GM18873 (cell line): ENCODE measurements around the gene ASAP2.
"Not testable (repeated sequence)": the region's sequence is repeated elsewhere in the genome, so short reads cannot be mapped to it uniquely, and the experiment has no call there.

ENCODE experiments used
- ATAC-seq: cut with Tn5 transposase; IDR thresholded peaks from one replicate; pipeline ENCODE4 v1.9.1; 2021; ENCODE audit warnings: mild to moderate bottlenecking, moderate library complexity, moderate number of reproducible peaks; ENCODE audit not compliant: unreplicated experiment, low FRiP score

ASAP2 gene

DNA sequence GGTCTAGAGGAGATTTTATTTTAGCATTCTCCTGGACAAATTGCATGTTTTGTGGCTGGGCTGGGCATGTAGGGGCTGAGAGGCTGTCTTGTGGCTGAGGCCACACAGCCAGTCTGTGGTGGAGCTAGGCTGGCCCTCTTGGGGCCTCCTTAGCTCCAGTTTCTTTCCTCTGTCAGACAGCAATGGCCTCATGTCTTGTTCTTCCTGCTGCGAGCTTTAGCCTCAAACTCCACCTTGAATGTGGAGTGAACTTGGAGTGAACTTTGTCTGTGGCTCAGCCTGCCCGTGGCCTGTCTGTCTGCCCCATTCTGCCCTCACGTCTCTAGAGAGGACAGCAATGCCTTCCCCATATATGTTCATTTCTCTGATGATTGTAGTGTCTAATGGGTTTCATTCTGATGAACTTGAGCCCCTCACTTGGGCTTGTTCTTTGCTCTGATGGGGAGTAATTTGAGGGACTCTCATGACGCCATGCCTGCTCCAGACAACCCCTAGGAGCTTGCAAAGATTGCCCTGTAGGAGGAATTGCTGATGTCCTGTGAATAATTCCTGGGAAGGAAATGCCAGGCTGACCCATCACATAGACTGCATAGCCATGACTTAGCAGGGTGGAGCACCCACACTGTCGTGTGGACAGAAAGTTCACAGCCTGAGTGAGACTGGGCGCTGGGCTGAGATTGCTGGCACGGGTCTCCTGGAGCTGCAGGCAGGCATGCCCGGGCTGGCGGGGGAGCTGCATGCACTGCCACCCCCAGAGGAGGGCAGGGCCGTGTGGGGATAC lies 42.6 kb downstream of the ASAP2 start:
- no peak for ATAC-seq

DNA sequence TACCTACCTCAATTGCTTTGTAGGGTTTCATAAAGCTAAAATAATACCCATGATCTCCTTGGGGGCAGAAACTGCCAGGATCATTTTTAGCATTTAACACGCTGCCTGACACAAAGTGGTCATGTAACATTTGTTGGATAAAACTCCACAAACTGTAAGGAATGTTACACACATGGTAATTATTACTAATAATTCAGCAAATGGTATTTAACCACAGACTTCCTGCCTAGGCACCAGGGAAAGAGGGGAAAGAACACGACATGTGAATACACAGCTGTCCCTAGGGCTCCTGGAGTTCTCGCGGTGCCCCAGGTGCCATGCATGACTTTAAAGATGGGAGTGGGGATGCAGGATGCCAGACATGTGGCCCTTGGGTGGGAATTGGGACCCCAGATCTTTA lies 43.5 kb downstream of the ASAP2 start:
- no peak for ATAC-seq

DNA sequence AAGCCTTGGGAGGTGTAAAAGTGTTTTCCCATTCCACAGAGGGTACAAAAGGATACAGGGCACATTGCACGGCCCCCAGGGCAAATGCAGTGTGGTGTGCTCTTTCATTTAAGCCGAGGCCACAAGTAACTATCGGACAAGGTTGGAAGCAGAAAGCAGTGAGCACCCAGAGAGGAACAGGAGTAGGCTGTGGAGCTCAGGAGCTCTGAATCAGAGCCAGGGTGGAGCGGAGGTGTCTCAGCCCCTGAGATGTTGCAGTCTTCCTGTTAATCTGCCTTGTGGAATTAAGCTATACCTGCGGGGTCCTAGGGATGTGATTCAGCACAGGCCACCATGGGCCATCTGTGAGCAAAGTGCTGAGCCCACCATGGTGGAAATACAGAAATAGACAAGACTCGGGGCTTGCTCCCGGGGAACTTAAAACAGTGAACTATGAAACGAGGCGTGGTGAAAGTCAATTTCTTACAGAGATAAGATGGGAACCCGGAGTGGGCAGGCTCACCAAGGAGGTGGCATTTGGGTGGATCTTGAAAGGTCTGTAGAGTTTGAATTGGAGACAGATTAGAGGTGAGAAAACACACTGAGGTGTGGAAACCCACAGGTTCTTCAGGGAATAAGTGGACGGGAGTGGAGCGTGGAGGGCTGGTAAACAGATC lies 44.0 kb downstream of the ASAP2 start:
- no peak for ATAC-seq

DNA sequence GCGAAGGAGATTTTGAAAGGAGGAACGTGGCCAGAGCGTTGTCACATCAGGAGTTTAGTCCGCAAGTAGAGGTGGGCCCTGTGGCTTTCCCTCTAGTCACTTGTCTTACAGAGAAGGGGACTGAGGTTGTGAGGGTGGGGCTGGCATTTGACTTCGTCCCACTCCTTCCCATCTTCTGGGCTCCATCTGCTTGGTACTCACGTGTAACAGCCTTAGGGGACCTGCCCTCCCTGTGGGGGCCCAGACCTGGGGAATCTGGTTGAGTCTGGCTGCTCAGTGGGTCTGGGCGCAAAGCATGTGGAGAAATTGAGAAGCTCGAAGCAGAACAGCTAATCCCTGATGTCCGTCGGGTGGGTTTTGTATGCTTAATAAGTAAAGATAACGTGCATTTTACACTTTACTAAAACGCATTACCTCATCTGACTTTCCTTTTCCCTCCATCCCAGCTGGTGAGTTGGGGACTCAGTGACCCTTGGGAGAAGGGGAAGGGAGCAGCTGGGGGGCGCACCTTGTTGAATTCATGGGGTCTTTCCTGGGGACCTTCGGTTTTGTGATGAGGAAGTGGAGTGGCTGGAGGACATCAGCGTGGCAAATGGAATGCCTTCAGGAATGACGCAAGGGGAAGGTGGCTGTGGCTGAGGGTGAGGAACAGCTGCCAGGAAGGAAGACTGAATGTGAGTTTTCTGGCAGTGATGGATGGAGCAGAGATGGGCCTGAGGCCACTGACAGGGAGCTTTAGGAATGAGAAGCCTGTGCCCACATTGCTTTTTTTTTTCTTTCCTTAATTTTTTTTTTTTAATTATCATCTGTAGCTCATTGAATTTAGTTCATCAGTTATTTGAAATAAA lies 44.8 kb downstream of the ASAP2 start:
- ATAC-seq: no peak

DNA sequence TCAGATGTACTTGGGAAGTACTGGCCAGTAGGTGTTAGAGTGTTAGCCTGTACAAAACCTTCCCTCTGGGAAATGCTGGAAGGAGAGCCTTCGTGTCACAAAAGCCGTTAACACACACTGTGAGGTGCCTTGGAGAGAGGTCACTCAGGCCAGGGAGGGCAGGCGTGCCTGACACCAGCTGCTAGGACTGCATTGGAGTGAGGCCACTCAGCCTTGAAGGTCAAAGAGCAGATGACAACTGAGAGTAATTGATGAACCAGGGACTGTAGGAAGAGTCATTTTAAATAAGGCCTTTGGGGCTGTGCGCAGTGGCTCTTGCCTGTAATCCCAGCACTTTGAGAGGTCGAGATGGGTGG lies 45.4 kb downstream of the ASAP2 start:
- no peak for ATAC-seq

DNA sequence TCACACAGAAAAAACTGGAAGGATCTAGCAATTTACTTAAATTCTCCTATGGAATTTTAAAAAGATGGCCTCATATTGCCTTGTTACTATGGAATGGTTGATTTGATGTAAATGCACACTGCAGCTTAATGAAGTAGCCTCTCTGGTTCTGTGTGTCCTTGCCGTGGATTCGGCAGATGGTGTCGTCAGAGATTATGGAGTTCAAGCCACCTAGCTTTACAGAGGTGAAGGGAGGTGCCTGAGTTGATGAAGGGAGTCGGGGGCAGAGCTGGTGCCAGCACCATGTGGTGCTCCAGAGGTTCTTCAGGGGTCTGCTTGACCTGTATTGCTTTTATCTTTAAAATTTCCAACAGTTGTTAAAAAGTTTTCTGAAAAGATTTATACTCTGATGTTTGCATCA lies 48.8 kb downstream of the ASAP2 start:
- no peak for ATAC-seq

DNA sequence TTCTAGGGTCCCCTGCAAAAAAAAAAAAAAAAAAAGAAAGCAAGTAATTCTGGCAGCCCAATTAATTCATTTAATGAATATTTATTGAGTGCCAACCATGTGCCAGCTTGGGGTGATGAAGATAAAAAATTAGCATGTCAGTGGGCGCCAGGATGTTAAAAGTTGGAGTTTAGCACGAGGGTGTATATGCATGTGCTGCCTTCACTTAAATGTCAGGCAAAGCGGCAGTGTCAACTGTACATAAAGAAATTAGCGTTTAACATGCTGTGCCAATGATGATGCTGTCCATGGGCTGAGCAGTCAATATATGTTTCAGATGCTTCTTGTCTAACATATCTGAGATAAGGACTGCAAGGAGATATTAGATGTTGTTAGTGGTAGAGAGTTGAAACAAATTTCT lies 49.5 kb downstream of the ASAP2 start:
- ATAC-seq: no peak

DNA sequence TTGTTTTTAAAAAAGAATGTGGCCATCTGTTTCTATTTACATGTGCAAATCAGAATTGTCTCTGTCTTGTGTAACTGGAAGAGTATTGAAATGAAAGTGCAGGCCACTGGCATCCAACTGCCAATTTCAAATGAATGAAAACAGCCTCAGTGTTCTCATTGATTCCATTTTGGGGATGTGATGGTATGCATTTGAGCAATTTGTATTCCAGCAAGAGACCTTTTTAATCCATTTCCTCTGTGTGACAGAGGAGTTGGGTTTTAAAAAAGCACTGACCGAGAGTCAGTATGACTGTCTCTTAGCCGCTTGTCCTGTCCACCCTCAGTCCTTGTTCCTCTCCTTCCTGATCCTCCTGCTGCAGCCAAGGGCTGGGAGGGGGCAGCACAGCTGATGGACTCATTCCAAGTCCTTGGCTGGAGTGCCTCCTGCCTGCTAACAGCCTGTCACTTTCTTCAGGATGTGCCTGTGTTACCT lies 50.0 kb downstream of the ASAP2 start:
- ATAC-seq: no peak

DNA sequence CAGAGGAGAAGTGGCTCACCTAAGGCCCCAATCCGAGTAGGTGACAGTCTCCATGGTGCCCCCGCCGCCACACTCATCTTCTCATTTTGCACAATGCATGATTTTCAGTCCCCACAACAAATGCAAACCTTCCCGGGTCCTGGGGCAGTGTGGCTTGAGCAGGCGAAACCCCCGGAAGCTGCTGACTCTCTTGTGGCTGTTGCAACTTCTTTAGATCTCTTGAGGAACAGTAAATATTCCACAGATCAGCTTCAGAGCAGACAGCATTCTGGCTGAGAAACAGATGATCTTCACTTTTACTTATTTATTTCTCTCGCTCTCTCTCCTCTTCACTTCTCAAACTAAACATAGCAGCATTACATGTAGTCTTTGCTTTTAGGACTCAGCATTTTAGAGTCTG lies 51.9 kb downstream of the ASAP2 start:
- no peak for ATAC-seq

DNA sequence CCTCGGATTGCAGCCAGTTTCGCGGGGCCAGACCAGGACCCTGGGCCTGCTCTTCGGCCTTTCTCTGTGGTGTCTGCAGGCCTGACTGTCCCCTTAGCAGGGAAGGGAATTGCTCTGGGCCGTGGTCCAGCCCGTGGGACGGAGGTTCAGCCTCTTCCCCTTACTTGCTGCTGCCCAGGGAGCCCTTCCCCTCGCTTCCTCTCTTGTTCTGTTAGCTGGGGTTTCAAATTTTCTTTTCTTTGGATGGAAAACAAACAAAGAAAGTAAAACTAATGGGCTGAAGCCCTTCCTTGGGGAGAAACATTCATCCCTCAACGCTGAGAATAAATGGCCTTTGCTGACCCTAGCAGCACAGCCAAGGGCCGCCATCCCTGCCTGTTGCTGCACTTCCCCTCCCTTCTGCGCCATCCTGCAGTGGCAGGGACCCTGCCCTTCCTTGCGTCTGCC lies 52.4 kb downstream of the ASAP2 start:
- ATAC-seq: no peak

DNA sequence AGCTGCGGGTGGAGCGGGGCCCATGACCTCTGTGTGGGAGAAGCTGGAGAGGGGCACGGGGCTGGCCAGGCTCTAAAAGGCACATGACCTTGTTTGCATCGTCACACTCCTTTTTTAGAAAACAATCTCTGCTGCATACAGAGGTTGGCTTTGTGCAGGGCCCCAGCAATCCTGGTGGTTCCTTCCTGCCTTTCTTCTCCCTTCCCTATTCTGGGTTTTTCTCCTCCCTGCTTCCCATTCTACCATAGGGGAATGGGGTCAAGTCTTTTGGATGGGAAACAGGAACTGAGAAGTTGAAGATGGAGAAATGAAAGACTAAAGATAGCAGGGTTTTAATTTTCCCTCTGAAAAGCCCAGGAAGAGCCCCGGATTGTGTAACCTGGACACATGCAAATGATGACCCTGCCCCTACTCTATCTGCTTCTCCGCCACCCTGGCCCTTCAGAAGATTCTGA lies 53.9 kb downstream of the ASAP2 start:
- no peak for ATAC-seq

DNA sequence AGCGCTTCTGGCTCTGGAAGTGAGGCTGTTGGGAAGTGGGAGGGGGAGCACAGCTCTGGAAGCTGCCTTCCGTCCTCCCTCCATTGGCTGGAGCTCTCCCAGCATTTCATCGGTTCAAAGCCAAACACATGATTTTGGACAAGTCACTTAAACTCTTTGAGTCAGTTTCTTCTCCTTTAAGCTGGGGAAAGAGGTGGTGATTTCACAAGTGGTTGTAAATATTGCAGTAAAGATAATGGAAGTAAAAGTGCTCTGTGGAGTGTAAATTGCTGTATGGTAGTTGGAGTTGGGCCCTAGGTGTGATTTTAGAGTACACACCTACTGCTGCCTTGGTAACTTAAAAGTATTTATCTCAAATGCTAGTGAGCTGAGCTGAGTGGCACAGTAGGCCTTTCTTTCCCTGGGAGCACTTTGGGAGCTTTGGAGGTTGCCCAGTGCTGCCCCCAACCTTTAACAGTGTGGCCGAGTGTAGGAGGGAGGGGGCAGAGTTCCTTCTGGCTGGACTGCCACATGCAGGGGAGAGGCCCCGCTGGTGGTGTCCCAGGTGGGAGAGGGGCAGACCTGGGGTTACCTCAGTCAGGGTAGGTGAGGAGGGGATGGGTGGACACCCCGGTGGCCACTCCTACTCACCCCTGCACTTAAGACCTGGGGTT lies 54.7 kb downstream of the ASAP2 start:
- no peak for ATAC-seq

DNA sequence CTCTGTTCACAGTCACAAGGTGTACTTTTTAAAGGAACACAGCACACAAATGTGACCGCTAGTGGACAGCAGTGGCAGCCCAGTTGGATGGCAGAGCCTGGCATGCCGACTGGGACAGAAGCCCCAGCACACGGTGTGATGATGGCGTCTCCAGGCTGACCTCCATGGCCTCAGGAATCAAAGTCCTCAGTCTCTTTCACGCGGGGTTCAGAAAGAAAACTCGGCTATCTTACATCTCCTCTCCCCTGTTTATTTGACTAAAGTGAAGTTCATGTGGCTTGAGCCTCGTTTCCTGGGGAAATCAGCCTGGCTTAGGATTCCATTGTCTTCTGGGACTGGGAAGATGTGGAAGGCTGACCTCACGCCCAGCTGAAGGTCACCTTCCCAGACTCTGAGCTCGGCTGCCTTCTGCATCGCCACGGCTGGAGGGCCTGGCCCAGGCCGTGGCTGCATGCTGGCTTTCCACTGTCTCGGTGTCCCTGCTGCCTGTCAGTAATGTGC lies 56.1 kb downstream of the ASAP2 start:
- no peak for ATAC-seq

DNA sequence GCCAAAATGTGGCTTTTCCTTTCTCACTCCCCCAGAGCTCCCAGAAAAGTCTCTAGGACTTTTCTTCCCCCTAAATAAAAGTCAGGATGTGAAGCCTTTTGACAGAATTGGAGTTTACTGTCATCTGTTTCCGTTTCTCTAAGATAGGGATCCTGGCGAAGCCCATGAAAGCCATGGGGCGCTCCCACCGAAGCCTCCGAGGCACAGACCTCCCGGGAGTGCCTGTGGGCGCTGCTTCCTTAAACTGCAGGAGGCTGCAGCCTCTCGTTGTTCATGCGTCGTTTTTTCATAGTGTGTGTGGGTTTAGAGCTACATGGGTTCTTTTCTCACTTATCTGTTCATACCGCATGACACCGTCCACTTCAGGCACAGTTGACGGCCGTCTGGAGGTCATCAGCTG lies 56.8 kb downstream of the ASAP2 start:
- ATAC-seq: no peak

DNA sequence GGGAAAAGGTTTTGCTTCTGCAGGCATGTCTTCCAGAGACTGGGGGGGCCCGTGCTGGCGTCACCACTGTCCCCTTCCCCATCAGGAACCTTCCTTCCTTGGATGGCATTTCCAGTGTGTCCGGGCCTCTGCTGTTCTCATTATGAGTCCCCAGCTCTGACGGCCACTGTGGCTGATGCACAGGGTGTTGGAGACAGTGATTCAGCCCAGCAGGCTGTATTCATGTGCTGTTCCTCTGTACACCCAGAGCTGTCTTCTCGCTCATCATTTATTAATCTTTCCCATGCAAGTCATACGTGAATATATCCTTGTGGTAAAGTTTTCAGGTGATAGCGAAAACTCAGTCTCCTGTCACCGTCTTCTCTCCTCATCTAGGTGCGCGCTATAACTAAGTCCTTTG lies 57.7 kb downstream of the ASAP2 start:
- no peak for ATAC-seq

DNA sequence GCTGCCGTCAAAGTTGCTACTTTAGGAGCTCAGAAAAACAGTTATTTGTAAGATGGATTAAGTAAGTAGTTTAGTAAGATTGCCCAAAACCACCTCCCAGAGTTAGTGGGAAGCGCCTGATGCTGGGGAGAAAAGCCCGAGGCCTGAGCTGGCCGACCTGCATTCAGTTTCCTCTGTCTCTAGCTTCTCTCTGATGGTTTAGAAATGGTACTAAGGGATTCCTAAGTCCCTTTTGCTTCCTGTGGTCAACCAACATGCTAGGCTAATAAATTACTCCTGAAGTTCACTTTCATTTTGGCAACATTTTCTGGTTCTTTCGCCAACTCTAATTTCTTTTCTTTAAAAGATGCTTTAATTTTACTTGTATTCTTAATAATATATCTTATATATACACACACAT lies 60.1 kb downstream of the ASAP2 start:
- ATAC-seq: no peak

DNA sequence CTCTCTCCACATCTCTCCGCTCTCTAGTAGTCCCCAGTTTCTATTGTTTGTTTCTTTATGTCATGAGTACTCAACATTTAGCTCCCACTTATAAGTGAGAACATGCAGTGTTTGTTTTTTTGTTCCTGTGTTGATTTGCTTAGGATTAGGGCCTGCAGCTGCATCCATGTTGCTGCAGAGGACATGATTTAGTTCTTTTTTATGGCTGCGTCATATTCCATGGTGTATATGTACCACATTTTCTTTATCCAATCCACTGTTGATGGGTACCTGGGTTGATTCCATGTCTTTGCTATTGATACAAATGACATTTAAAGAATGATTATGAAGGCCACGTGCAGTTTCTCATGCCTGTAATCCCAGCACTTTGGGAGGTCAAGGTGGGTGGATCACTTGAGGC lies 60.7 kb downstream of the ASAP2 start:
- not testable (repeated sequence) for ATAC-seq

DNA sequence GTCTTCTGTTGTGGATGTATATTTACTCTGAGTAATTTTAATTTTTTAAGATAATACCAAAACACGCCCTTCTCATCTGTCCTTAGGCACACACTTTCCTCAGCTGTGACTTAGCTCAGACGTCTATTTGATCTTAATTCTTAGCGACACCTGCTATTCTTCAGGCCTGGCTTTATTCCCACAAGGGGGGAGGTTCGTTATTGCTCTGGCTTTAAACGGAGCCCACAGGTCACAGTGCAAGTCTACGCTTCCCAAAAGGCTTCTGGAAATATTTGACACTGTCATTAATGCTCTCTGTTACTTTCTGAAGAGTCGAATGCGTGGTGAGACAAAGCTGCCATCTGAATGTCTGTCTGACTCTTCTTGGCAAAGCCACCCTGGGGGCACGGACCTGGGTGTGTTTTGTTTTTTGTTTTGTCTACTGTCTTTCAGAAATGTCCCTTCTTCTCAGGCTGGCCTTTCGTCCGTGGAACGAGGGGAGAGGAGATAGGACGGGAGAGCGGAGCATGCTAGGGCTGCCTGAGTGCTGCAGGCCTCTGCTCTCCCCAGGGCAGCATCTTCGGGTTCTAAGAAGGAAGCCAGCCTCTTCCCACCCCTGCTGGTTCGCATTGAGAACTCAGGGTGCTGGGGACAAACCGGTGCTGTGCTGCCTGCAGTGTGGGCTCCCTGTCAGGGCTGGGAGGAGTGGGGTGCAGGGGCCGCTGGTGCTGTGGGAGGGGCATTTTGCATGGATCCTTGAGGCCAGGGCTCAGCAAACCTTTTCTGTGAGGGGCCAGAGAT lies 61.9 kb downstream of the ASAP2 start:
- no peak for ATAC-seq

DNA sequence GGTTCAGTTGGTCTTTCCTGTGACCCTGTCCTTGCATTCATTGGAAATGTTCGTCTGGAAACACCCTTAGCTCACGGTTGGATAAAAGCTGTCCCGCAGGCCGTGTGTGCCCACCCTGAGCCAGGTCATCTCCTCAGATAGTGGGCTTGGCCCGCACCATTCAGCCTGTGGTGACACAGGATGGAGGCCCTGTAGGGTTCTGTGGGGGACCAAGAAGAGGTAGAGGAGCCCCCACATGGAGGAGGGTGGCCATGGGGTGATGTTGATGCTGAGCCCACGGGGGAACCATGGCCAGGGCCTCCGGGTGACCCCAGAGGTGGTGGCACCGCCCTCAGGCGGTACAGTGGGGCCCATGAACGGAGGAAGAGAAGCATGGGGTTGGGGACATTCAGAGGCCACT lies 62.7 kb downstream of the ASAP2 start:
- ATAC-seq: no peak
